ENCODE results near the gene EYS. TPM values are rescaled to one million over a fixed set of nuclear protein-coding genes. Genes with fewer than 3 reads are reported as not detected.

EYS gene
- total and polyA plus RNA-seq, 2 of the 13 experiments (the other 11 are each of a cell fraction or from before 2014, with no cell fraction given) = 0.04 to 0.07 TPM

DNA sequence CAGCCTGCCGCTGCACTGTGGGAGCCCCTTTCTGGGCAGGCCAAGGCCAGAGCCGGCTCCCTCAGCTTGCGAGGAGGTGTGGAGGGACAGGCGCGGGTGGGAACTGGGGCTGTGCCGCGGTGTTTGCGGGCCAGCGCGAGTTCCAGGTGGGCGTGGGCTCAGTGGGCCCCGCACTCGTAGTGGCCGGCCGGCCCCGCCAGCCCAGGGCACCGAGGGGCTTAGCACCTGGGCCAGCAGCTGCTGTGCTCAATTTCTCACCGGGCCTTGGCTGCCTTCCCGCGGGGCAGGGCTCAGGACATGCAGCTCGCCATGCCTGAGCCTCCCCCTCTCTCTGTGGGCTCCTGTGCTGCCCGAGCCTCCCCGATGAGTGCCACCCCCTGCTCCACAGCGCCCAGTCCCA is 1683.3 kb downstream of the EYS start:
- ChIA-PET CTCF (ENCODE audit: low intra/inter-chr PET ratio, low total read pairs) (no interaction called here), POLR2A (no interaction called here)
- no peak for DNase-seq (ENCODE audit: low spot score)
- Histone ChIP-seq H3K9me3 (ENCODE audit: low read length) (no peaks in the 10 kb centered on the region), H3K4me3 (replicated peaks in 1 of 3; ENCODE audit: insufficient read depth in 1 of 3, low read depth in 2 of 3, low read length in 3 of 3) (no peak overlapping the region), H3K36me3 (replicated peaks in 1 of 2; ENCODE audit: control insufficient read depth in 1 of 2, insufficient read depth in 2 of 2, low read length in 2 of 2) (no peaks in the 10 kb centered on the region), H3K9ac (ENCODE audit: insufficient read depth, low read depth, low read length) (no peak overlapping the region), H4K20me1 (ENCODE audit: insufficient read depth, low read length) (no peaks in the 10 kb centered on the region), H3K4me1 (ENCODE audit: insufficient read depth, low read length) (no peaks in the 10 kb centered on the region), H3K4me2 (ENCODE audit: low read depth, low read length) (no peak overlapping the region), H3K27me3 (ENCODE audit: control insufficient read depth in 1 of 2, insufficient read depth in 2 of 2, low read length in 2 of 2) (no peaks in the 10 kb centered on the region), H2AFZ (ENCODE audit: low read length) (no peak overlapping the region), H3K27ac (ENCODE audit: extremely low read length, insufficient read depth, low read length) (no peak overlapping the region), H3K79me2 (ENCODE audit: insufficient read depth, low read length) (no peaks in the 10 kb centered on the region)
- TF ChIP-seq, protein P1, sequence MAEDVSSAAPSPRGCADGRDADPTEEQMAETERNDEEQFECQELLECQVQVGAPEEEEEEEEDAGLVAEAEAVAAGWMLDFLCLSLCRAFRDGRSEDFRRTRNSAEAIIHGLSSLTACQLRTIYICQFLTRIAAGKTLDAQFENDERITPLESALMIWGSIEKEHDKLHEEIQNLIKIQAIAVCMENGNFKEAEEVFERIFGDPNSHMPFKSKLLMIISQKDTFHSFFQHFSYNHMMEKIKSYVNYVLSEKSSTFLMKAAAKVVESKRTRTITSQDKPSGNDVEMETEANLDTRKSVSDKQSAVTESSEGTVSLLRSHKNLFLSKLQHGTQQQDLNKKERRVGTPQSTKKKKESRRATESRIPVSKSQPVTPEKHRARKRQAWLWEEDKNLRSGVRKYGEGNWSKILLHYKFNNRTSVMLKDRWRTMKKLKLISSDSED (CRISPR knock-in tag; IDR thresholded peaks at IDR 0.05) = no peak
- TF ChIP-seq, protein P2, sequence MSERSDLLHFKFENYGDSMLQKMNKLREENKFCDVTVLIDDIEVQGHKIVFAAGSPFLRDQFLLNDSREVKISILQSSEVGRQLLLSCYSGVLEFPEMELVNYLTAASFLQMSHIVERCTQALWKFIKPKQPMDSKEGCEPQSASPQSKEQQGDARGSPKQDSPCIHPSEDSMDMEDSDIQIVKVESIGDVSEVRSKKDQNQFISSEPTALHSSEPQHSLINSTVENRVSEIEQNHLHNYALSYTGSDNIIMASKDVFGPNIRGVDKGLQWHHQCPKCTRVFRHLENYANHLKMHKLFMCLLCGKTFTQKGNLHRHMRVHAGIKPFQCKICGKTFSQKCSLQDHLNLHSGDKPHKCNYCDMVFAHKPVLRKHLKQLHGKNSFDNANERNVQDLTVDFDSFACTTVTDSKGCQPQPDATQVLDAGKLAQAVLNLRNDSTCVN (CRISPR knock-in tag; IDR thresholded peaks at IDR 0.05; ENCODE audit: borderline replicate concordance) = no peak
- no peak for TF ChIP-seq ATRX (CRISPR knock-in tag; IDR thresholded peaks at IDR 0.05; ENCODE audit: borderline replicate concordance)
- TF ChIP-seq ZKSCAN1 (IDR thresholded peaks at IDR 0.05; ENCODE audit: low read length) = no peak
- TF ChIP-seq NR2F6 (IDR thresholded peaks at IDR 0.05) = no peak
- no peak for TF ChIP-seq NR2F6 (CRISPR knock-in tag; IDR thresholded peaks at IDR 0.05)
- TF ChIP-seq HNRNPUL1 (IDR thresholded peaks at IDR 0.05; ENCODE audit: low read depth, low read length) = no peak
- no TSS peak for BruUV-seq (replicated peaks)
- intact Hi-C loops (cut with micrococcal nuclease; ENCODE audit: unreplicated experiment) = no loop called here
- no peak for ATAC-seq
- 63% methylated on average over 2 of the region's 24 CpGs for WGBS (ENCODE audit: low lambda C conversion rate)
- no peak for FAIRE-seq
- in situ Hi-C loops (cut with HindIII; ENCODE audit: extremely low pct_ligation_motif_present, low pct_unique_long_range_greater_than_20kb) = no loop called here

DNA sequence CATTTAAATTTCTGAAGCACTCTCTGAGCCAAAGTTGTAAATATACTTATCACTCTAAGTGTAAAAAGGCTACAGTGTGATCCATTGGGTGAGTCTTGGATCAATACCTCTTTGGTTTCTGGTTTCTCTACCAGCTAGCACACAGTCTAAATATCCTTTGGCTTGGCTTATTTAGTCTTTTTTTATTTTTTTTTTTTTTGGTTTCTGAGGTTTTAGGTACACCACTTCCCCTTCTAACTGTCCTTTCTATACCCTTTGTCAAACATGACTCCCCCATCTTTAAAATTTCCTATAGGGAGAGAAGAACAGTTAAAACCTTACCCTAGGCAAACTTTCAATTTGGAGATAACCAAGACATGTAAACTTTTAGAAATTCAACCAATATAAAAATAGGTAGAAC is 1692.4 kb downstream of the EYS start:
- CTCF ChIA-PET (ENCODE audit: low intra/inter-chr PET ratio, low total read pairs) = interaction anchor here (5.3 kb wide), 1 partner anchor 316 kb away, joined by 61 read pairs; no protein-coding TSS in a partner anchor
- BruUV-seq (replicated peaks) = no TSS peak
- TF ChIP-seq, protein P3, sequence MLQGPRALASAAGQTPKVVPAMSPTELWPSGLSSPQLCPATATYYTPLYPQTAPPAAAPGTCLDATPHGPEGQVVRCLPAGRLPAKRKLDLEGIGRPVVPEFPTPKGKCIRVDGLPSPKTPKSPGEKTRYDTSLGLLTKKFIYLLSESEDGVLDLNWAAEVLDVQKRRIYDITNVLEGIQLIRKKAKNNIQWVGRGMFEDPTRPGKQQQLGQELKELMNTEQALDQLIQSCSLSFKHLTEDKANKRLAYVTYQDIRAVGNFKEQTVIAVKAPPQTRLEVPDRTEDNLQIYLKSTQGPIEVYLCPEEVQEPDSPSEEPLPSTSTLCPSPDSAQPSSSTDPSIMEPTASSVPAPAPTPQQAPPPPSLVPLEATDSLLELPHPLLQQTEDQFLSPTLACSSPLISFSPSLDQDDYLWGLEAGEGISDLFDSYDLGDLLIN (CRISPR knock-in tag; IDR thresholded peaks at IDR 0.05; ENCODE audit: borderline replicate concordance) = no peak
- TF ChIP-seq ZNF790 (CRISPR knock-in tag; IDR thresholded peaks at IDR 0.05; ENCODE audit: borderline replicate concordance) (no peak), MTF2 (CRISPR knock-in tag; IDR thresholded peaks at IDR 0.05; ENCODE audit: borderline replicate concordance) (no peak), FOXC1 (CRISPR knock-in tag; IDR thresholded peaks at IDR 0.05; ENCODE audit: borderline replicate concordance) (no peak), HES4 (CRISPR knock-in tag; IDR thresholded peaks at IDR 0.05; ENCODE audit: borderline replicate concordance) (no peak), KMT2B (CRISPR knock-in tag; IDR thresholded peaks at IDR 0.05) (no peak), ZNF256 (CRISPR knock-in tag; conservative IDR thresholded peaks at IDR 0.05) (no peak), ZNF296 (CRISPR knock-in tag; conservative IDR thresholded peaks at IDR 0.05) (no peak)
- TF ChIP-seq, protein P4, sequence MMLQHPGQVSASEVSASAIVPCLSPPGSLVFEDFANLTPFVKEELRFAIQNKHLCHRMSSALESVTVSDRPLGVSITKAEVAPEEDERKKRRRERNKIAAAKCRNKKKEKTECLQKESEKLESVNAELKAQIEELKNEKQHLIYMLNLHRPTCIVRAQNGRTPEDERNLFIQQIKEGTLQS (CRISPR knock-in tag; IDR thresholded peaks at IDR 0.05) = no peak

More for the DNA sequence above, 1692.4 kb downstream of the EYS start:
- H3K9me3 ChIP-seq (ENCODE audit: low read length) = no peaks in the 10 kb centered on the region
- no peaks in the 10 kb centered on the region; a peak in 1 of 5 replicates for H3K27me3 ChIP-seq (ENCODE audit: control insufficient read depth in 1 of 2, insufficient read depth in 2 of 2, low read length in 2 of 2)
- ATAC-seq = no peak
- no peaks in the 10 kb centered on the region for H3K79me2 ChIP-seq (ENCODE audit: insufficient read depth, low read length)
- no peaks in the 10 kb centered on the region for H3K4me1 ChIP-seq (ENCODE audit: insufficient read depth, low read length)
- H3K4me3 ChIP-seq (replicated peaks in 1 of 3; ENCODE audit: insufficient read depth in 1 of 3, low read depth in 2 of 3, low read length in 3 of 3) = no peak overlapping the region
- H3K27ac ChIP-seq (ENCODE audit: extremely low read length, insufficient read depth, low read length) = no peak overlapping the region
- no peak overlapping the region for H2AFZ ChIP-seq (ENCODE audit: low read length)
- POLR2A ChIA-PET = no interaction called here
- H3K9ac ChIP-seq (ENCODE audit: insufficient read depth, low read depth, low read length) = no peak overlapping the region
- intact Hi-C loops (cut with micrococcal nuclease; ENCODE audit: unreplicated experiment) (loop anchor here (10.0 kb wide), 1 partner anchor 150 kb away; no protein-coding TSS in a partner anchor), in situ Hi-C loops (cut with HindIII; ENCODE audit: extremely low pct_ligation_motif_present, low pct_unique_long_range_greater_than_20kb) (loop anchor here (5.0 kb wide), 1 partner anchor 318 kb away; no protein-coding TSS in a partner anchor)
- DNase-seq (ENCODE audit: low spot score) = no peak
- no peaks in the 10 kb centered on the region for H4K20me1 ChIP-seq (ENCODE audit: insufficient read depth, low read length)
- no peak for FAIRE-seq
- H3K36me3 ChIP-seq (replicated peaks in 1 of 2; ENCODE audit: control insufficient read depth in 1 of 2, insufficient read depth in 2 of 2, low read length in 2 of 2) = no peaks in the 10 kb centered on the region
- H3K4me2 ChIP-seq (ENCODE audit: low read depth, low read length) = no peak overlapping the region

Data from HepG2 (cell line).